HG02610 (cell line): ENCODE measurements around the gene TMEM130.
"Not testable (repeated sequence)": the region's sequence is repeated elsewhere in the genome, so short reads cannot be mapped to it uniquely, and the experiment has no call there.

Experiments used
- ATAC-seq: cut with Tn5 transposase; IDR thresholded peaks from one replicate; pipeline ENCODE4 v1.9.1; 2021; ENCODE audit warnings: mild to moderate bottlenecking, moderate library complexity; ENCODE audit not compliant: unreplicated experiment

Gene TMEM130

GRCh38 chr7:98877692-98878364, 8.0 kb upstream of the TMEM130 start:
- ATAC-seq = no peak

- ATAC-seq = no peak
Observed at GRCh38 chr7:98877146-98877545, 7.3 kb upstream of the TMEM130 start.

DNA sequence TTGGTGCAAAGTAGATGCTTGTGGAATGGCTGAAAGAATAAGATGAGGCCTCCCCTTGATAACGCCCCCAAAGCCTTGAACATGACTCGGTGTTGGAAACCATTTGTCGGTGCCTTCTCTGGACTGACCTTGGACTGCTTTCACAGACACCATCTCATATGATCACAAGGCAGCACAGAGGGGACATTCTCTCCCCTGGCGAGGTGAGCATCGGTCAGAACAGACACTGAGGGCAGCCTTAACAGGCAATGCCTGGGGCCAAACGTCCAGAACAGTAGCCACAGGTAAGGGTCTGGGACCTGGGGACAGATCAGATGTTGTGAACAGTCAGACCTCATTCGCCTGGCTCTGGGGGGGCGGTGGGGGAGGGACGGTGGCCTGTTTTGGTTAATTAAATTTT, 5.7 kb upstream of the TMEM130 start:
- ATAC-seq = no peak

- no peak for ATAC-seq
Observed at GRCh38 chr7:98874942-98875341, 5.1 kb upstream of the TMEM130 start.

GRCh38 chr7:98873610-98874009, 3.8 kb upstream of the TMEM130 start:
- ATAC-seq = not testable (repeated sequence)

DNA sequence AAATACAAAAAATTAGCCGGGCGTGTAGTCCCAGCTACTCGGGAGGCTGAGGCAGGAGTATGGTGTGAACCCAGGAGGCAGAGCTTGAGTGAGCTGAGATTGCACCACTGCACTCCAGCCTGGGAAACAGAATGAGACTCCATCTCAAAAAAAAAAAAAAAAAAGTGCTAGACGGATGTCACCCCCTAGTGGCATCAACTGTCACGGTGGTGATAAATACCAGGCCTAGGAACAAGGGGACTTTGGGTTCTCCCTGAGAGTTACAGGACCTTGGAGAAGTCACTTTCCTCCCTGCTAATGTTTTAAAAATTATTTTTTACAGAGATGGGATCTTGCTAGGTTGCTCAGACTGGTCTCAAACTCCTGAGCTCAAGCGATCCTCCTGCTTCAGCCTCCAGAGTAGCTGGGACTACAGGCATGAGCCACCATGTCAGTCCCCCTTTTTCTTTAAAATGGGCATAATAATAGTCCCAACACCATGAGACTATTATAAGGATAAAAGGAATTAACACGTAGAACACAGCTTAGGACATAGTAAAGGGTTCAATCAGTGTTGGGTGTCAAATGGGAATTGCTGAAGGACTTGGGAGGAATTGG, 2.6 kb upstream of the TMEM130 start:
- ATAC-seq = no peak

GRCh38 chr7:98870807-98871491, 1.1 kb upstream of the TMEM130 start:
- no peak for ATAC-seq

DNA sequence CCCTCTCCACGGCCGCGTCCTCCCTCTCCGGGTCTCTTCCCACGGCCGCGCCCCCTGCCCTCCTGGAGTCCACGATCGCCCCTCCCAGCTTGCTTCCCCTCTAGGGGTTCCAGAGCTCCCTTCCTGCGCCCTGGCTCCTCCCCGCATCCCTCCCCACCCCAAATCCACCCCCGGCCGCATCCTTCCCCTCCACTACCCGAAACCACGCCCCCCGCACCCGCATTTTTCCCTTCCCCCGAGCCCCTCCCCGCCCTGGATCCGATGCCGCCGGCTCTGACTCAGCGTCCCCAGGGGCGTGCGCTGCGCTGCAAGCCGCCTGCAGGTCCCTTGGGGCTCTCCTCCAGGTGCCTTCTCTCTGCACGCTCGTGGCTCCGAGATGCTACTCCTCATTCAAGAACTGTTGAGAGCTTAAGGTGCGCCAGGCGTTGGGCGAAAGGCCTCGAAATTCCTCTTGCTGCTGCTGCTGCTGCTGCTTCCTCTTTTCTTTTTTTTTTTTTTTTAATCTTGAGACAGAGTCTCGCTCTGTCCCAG, 372 bp upstream of the TMEM130 start:
- peak; percentile 81 for ATAC-seq

- ATAC-seq = no peak
Observed at GRCh38 chr7:98869027-98869596, 702 bp downstream of the TMEM130 start.

GRCh38 chr7:98868450-98868849, 1.4 kb downstream of the TMEM130 start:
- ATAC-seq = no peak

DNA sequence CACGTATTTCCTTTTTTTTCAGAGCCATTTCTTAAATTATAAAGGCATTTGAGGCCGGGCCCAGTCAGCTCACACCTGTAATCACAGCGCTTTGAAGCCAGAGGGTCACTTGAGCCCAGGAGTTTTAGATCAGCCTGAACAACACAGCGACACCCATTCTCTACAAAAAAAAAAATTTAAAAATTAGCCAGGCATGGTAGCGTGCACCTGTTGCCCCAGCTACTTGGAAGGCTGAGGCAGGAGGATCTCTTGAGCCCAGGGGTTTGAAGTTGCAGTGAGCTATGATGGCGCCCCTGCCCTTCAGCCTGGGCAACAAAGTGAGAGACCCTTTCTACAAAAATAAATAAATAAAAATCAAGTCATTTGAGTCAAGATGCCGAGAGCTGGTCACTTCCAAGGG, 3.0 kb downstream of the TMEM130 start:
- no peak for ATAC-seq

GRCh38 chr7:98866351-98866750, 3.5 kb downstream of the TMEM130 start:
- no peak for ATAC-seq

DNA sequence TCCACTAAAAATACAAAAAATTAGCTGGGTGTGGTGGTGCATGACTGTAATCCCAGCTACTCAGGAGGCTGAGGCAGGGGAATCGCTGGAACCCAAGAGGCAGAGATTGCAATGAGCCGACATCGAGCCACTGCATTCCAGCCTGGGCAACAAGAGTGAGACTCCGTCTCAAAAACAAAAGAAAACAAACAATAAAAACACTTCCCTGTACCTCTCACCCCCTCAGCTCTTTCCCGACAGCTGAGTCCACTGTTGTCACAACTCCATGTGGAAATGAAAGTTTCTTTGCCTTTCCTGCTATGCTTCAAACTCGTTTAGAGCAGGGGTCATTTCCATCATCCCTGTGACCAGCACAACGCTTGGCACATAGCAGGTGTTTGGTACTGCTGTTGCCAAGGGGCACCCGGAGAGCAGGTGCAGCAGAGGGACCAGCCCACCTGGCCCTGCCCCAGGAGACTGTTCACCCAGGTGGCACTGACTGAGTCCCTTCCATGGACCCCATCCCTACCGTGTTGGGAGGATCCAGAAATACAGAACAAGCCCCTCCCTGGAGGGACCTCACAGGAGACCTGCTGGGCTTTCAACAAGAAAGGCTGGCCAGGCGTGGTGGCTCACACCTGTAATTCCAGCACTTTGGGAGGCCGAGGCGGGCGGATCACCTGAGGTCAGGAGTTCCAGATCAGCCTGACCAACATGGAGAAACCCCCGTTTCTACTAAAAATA, 4.9 kb downstream of the TMEM130 start:
- ATAC-seq = no peak

GRCh38 chr7:98863601-98864000, 6.2 kb downstream of the TMEM130 start:
- ATAC-seq = no peak

DNA sequence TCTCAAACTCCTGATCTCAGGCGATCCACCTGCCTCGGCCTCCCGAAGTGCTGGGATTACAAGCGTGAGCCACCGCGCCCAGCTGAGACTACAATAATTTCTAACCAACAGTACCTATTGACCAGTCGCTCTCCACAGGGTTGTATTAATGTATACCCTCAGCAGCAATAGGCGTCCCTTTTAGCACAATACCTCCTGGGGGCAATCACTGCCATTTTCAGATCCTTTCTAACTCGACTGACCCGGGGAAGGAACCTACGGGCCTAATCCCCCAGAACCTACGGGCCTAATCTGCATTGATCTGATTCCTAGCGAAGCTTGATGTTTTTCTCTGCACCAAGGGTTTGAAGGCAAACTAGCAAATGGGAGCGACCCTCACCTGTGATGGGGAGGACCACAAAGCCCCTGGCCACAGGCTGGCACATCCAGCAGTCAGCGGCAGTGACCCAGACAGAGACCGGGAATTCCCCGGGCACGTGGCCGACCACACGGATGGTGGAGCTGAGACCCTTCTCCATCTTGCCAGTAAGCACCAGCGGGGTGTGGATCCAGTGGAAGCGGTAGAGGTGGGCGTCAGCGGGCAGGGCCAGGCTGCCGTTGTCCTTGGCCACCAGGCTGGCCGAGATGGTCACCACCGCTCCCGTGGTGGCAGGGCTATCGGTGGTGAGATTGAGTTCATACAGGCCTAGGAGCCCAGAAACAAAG, 6.9 kb downstream of the TMEM130 start:
- ATAC-seq = no peak

DNA sequence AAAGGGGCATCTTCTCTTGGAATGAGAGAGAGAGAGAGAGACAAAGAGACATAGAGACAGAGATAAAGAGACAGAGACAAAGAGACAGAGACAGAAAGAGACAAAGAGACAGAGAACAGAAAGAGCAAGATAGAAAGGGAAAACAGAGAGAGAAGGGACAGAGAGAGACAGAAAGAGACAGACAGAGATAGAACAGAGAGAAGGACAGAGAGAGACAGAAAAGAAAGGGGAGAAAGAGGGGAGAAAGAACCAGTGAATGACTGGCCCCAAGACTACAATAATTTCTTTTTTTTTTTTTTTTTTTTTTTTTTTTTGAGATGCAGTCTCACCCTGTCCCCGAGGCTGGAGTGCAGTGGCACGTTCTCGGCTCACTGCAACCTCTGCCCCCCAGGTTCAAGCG, 7.6 kb downstream of the TMEM130 start:
- ATAC-seq = no peak

DNA sequence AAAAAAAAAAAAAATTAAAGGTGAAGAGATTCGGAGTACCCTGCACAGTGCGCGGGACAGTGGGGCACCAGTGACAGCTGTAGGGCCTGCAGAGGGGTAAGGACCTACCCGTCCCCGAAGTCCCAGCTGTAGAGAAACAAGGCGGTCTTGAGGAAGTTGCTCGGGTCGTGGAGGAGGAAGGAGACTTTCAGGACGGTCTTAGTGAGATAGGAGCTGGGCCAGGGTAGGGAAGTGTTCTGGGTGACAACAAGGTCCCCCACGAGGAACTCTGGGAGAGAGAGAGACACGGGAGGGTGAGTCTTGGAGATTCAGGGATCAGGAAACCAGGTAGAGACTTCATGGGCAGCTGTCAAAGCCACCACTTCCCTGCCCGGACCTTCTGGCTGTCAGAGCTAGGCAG, 9.7 kb downstream of the TMEM130 start:
- no peak for ATAC-seq

- ATAC-seq = no peak
Observed at GRCh38 chr7:98855610-98856422, 14.0 kb downstream of the TMEM130 start.

GRCh38 chr7:98852826-98853225, 17.0 kb downstream of the TMEM130 start:
- no peak for ATAC-seq

- no peak for ATAC-seq
Observed at GRCh38 chr7:98848918-98849317, 20.9 kb downstream of the TMEM130 start.
